Duodenal mucosa (tissue), 2 donors: ENCODE measurements around the gene ZFP36L2.

ENCODE experiments used
- H3K27ac ChIP-seq: one replicate; pipeline ENCODE4 v1.7.0; 2013; ENCODE audit warnings: low read depth, low read length
- H3K27me3 ChIP-seq, 2 donors: one replicate each; pipeline ENCODE4 v1.7.0; 2013; ENCODE audit warnings: low read length in 2 of 2, control low read depth in 1 of 2; ENCODE audit not compliant: insufficient read depth in 2 of 2, control insufficient read depth in 1 of 2
- H3K36me3 ChIP-seq, 2 donors: one replicate each; pipeline ENCODE4 v1.7.0; 2013; ENCODE audit warnings: low read length in 2 of 2, control low read depth in 1 of 2; ENCODE audit not compliant: insufficient read depth in 2 of 2, control insufficient read depth in 1 of 2
- H3K4me1 ChIP-seq, 2 donors: one replicate each; pipeline ENCODE4 v1.7.0; 2013; ENCODE audit warnings: low read length in 2 of 2, control low read depth in 1 of 2; ENCODE audit not compliant: insufficient read depth in 2 of 2, control insufficient read depth in 1 of 2
- H3K4me3 ChIP-seq, 2 donors: one replicate each; pipeline ENCODE4 v1.7.0; 2013; ENCODE audit warnings: low read length in 2 of 2, low read depth in 1 of 2
- H3K9ac ChIP-seq, 2 donors: one replicate each; pipeline ENCODE4 v1.7.0; 2013; ENCODE audit warnings: low read length in 2 of 2, low read depth in 1 of 2
- H3K9me3 ChIP-seq, 2 donors: one replicate each; pipeline ENCODE4 v1.7.0; 2013; ENCODE audit warnings: low read length in 2 of 2, control low read depth in 1 of 2; ENCODE audit not compliant: control insufficient read depth in 1 of 2

The ZFP36L2 gene

GRCh38 chr2:43266711-43267111, 40.3 kb upstream of the ZFP36L2 start:
- no peak overlapping the region for H3K27ac ChIP-seq
- peaks cover 13 to 18% of the 10 kb centered on the region in 2 donors for H3K4me1 ChIP-seq

DNA sequence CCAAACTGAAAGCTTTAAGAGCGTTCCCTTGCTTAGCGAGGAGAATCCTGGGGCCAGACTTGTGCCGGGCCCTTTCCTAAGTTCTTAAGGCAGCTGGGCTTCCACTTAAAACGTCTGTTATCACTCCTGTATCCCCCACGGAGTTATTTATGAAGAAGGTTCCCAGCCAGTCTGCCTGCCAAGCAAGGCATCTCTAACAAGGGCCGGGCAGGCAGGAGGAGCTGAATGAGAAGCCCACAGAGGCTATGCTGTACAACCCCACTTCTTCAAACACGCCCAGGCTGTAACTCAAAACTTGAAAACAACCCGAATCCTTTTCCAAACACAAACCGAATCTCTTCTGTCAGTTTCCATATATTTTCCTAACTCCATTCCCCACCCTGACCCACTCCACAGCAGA, 39.0 kb upstream of the ZFP36L2 start:
- no peaks in the 10 kb centered on the region for H3K27me3 ChIP-seq
- peak overlapping the region; percentile 24 for H3K27ac ChIP-seq
- peaks cover 3 to 7% of the 10 kb centered on the region in 2 donors for H3K36me3 ChIP-seq
- no peak overlapping the region for H3K4me3 ChIP-seq
- peaks cover 13 to 18% of the 10 kb centered on the region in 2 donors for H3K4me1 ChIP-seq
- H3K9me3 ChIP-seq = no peaks in the 10 kb centered on the region
- H3K9ac ChIP-seq = no peak overlapping the region

More at GRCh38 chr2:43266711-43267111, 40.3 kb upstream of the ZFP36L2 start:
- Histone ChIP-seq H3K27me3 (no peaks in the 10 kb centered on the region), H3K36me3 (peaks cover 3 to 8% of the 10 kb centered on the region in 2 donors), H3K9me3 (no peaks in the 10 kb centered on the region), H3K4me3 (no peak overlapping the region), H3K9ac (no peak overlapping the region)

DNA sequence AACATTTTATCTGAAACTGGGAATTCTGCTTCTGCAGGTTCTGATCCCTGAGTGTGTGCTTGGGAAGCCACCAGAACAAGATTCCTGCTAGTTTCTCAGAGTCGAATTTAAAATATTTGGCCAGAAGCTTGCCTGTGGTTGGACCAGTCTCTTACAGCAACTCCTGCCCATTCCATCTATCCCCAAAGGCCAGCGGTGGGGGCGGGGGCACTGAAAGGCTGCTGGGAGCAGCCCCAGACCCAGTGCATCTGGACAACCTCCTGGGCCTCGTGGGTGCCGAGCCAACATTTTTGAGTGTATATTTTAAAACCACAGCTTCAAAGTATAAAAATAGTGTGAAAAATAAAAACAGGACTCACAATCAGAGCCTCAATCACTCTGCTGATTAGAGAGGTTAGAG, 38.6 kb upstream of the ZFP36L2 start:
- H3K36me3 ChIP-seq = peaks cover 3% of the 10 kb centered on the region in 2 donors
- no peaks in the 10 kb centered on the region for H3K9me3 ChIP-seq
- H3K9ac ChIP-seq = no peak overlapping the region
- peaks cover 13 to 14% of the 10 kb centered on the region in 2 donors for H3K4me1 ChIP-seq
- peak overlapping the region; percentile 24 for H3K27ac ChIP-seq
- no peaks in the 10 kb centered on the region for H3K27me3 ChIP-seq
- no peak overlapping the region for H3K4me3 ChIP-seq

- Histone ChIP-seq H3K9ac (no peak overlapping the region), H3K9me3 (no peaks in the 10 kb centered on the region), H3K4me3 (no peak overlapping the region), H3K36me3 (peaks cover 0 to 3% of the 10 kb centered on the region in 2 donors), H3K4me1 (no peaks in the 10 kb centered on the region), H3K27ac (no peak overlapping the region), H3K27me3 (no peaks in the 10 kb centered on the region)
Observed at GRCh38 chr2:43262951-43263350, 36.5 kb upstream of the ZFP36L2 start.

GRCh38 chr2:43262239-43262638, 35.8 kb upstream of the ZFP36L2 start:
- Histone ChIP-seq H3K9me3 (no peaks in the 10 kb centered on the region), H3K4me1 (no peaks in the 10 kb centered on the region), H3K36me3 (peaks cover 0 to 3% of the 10 kb centered on the region in 2 donors), H3K27ac (no peak overlapping the region), H3K27me3 (no peaks in the 10 kb centered on the region), H3K4me3 (no peak overlapping the region), H3K9ac (no peak overlapping the region)

GRCh38 chr2:43259512-43259911, 33.1 kb upstream of the ZFP36L2 start:
- no peak overlapping the region for H3K9ac ChIP-seq
- peaks cover 5 to 9% of the 10 kb centered on the region in 2 donors for H3K4me1 ChIP-seq
- no peaks in the 10 kb centered on the region for H3K9me3 ChIP-seq
- H3K4me3 ChIP-seq = no peak overlapping the region
- no peaks in the 10 kb centered on the region for H3K27me3 ChIP-seq
- H3K36me3 ChIP-seq = peaks cover 0 to under 1% of the 10 kb centered on the region in 2 donors
- H3K27ac ChIP-seq = no peak overlapping the region

DNA sequence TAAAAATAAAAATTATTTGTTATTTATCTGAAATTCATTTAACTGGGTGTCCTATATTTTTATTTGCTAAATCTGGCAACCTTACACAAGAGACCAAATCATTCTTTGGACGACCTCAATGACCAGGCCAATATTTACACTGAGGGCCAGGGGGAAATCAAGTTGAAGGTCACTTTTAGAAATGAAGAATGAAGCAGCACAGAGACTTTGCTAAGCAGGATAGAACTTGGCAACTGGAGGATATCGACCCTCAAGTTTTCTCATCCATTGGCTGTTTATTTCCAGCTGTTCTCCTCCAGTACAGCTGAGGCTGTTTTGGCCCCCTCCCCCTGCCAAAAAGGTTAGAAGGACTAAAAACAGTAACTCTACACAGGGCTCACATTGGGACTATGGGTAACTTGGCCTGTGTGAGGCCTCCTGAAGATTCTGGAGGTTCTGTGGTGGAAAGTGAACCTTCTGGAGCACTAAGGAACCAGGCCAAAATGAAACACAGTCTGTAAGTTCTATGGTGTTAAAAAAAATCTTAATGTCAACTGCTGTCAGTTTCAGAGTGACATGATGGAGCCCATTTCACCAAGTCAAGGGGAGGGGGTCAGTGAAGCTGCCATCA, 32.2 kb upstream of the ZFP36L2 start:
- no peaks in the 10 kb centered on the region for H3K27me3 ChIP-seq
- H3K27ac ChIP-seq = no peak overlapping the region
- H3K4me1 ChIP-seq = peaks cover 5 to 9% of the 10 kb centered on the region in 2 donors
- no peaks in the 10 kb centered on the region for H3K36me3 ChIP-seq
- H3K9me3 ChIP-seq = no peaks in the 10 kb centered on the region
- H3K4me3 ChIP-seq = no peak overlapping the region
- H3K9ac ChIP-seq = no peak overlapping the region

GRCh38 chr2:43255296-43255910, 29.0 kb upstream of the ZFP36L2 start:
- no peaks in the 10 kb centered on the region for H3K27me3 ChIP-seq

DNA sequence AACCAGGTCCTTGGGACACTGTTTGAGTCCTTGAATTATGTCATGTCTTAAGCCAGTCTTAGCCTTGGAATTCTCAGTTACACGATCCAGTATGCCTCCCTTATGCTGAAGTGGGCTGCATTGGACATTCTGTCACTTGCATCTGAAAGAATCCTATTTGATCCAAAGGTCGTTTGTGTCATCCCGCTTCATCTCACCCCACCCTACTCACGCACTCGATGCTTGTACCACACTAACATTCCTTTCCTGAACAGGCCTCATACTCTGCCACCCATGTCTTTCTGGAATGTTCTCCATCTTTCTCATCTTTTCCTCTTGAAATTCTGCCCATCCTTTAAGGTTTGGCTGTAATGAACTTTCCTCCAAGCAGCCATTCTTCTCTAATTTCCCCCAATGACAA, 27.9 kb upstream of the ZFP36L2 start:
- Histone ChIP-seq H3K27me3 (no peaks in the 10 kb centered on the region), H3K36me3 (no peaks in the 10 kb centered on the region), H3K9ac (no peak overlapping the region), H3K4me3 (no peak overlapping the region), H3K9me3 (no peaks in the 10 kb centered on the region), H3K27ac (no peak overlapping the region), H3K4me1 (peaks cover 5 to 13% of the 10 kb centered on the region in 2 donors)

More at GRCh38 chr2:43255296-43255910, 29.0 kb upstream of the ZFP36L2 start:
- H3K27ac ChIP-seq = no peak overlapping the region
- H3K4me1 ChIP-seq = peaks cover 5 to 13% of the 10 kb centered on the region in 2 donors
- H3K9ac ChIP-seq = no peak overlapping the region
- H3K4me3 ChIP-seq = no peak overlapping the region
- no peaks in the 10 kb centered on the region for H3K9me3 ChIP-seq
- no peaks in the 10 kb centered on the region for H3K36me3 ChIP-seq

DNA sequence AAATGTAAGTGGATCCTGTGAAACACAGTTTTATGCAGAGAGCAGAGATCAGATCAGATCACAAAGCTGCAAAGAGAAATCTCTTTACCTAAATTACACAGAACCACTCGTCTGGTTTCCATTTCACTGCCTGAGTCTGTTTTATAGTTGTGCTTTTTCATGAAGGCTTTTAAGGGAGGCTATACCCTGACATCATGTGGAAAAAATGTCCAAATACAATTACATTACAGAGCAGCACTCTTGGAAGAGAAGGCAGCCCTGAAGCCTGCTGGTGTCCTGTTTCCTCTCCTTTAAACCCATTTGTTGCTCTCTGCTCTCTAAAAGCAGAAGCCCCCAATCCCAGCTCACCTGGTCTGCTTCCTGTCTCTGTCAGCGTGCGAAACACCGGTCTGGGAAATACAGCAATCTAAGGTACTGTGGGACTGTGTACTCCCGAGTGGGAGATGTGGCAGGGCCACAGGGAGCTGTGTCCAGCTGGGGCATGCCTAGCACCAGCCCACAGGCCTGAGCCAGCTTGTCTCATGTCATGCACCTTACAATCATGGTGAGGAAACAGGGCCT, 24.8 kb upstream of the ZFP36L2 start:
- H3K4me1 ChIP-seq = peaks cover 5 to 13% of the 10 kb centered on the region in 2 donors
- no peaks in the 10 kb centered on the region for H3K9me3 ChIP-seq
- H3K27me3 ChIP-seq = no peaks in the 10 kb centered on the region
- no peak overlapping the region for H3K4me3 ChIP-seq
- peak overlapping the region in 1 of 2 donors; percentile 33 for H3K9ac ChIP-seq
- H3K27ac ChIP-seq = peak overlapping the region; percentile 68
- peaks cover 0 to 4% of the 10 kb centered on the region in 2 donors for H3K36me3 ChIP-seq
